Hematopoietic multipotent progenitor cell (in vitro differentiated cells): Measurements from ENCODE around the gene C1QTNF6. TPM values are rescaled to one million over a fixed set of nuclear protein-coding genes. Genes with fewer than 3 reads are reported as not detected.

Experiments used
- DNase-seq, 3 donors: peaks; one replicate each; pipeline ENCODE4 v3.0.0-alpha.2; 2011 to 2015; ENCODE audit warnings: low read depth in 2 of 3, low spot score in 2 of 3
- total RNA-seq: library from RNA; depleted of rRNA; stranded (reverse); fragments of >200 nt; gene quantifications from one replicate; pipeline ENCODE4 v1.2.3, GENCODE V29; 2012

C1QTNF6 gene
- total RNA-seq, 1 donor: 1.6 TPM

DNA sequence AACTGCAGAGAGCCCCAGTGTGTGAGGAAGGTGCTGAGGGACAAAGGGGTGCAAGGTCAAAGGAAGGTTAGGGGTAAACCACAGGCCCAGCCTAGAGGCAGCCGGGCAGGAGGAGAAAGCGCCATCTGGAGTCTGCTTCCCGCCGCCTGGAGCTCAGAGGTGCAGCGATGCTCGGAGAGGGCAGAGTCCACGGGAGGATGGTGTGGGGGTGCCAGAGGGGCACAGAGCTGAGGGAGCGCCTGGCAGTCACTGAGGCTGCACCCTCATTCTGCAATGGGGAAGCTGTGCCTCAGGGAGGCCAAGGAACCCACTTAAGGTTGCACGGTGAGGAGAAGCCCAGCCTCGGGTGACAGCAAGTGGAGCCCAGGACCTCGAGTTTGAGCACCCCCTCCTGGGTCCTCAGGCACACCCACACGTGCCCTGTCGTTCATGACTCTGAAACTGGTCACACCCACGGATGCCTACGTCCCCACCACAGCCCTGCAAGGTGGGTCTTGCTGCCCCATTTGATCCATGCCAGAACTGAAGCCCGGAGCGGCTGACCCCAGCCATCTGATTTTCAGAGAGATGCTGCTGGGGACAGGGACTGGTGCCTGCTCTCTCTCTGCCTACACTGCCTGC lies 39.9 kb downstream of the C1QTNF6 start:
- no peak for DNase-seq

GRCh38 chr22:37147186-37147990 lies 40.7 kb downstream of the C1QTNF6 start:
- no peak for DNase-seq

- DNase-seq: no peak
Measured at GRCh38 chr22:37146507-37147180, 41.4 kb downstream of the C1QTNF6 start.

GRCh38 chr22:37146051-37146385 lies 42.0 kb downstream of the C1QTNF6 start:
- no peak for DNase-seq

DNA sequence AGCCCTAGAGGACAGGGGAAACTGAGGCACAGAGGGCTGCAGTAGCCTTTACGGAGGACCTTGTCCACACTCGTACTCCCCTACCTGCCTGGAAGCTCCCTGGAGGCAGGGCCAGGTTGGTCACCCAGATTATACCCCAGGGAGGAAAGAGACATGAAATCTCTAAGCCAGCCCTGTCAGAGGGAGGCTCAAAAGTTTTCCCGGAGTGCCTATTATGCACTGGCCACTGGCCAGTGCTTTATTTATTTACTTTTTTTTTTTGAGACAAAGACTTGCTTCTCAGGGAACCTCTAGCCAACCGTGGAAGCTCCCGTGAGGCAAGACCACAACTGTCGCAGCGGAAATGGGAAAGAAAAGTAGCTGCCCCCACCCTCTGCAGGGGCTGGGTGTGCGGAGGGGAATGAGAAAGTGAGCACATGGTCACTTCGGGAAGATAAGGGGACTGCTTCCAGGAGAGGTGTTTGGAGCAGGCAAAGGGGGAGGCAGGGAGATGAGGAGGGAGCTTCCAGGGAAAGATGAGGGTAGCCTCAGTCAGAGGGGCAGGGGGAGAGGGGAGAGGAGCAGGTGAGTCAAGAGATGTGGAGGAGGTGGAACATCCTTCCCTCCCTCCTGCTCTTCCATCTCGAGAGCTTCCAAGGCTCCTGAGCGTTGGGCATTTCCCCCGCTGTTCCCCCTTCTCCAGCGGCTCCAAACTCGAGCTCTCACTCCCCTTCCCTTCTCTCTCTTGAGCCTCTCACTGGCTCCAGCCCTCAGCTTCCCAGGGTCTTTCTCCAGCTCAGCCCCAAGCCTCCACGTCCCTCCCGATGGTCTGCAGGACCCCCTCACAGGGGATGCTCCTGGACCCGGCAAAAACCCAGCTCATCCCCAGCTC lies 42.6 kb downstream of the C1QTNF6 start:
- no peak for DNase-seq

DNA sequence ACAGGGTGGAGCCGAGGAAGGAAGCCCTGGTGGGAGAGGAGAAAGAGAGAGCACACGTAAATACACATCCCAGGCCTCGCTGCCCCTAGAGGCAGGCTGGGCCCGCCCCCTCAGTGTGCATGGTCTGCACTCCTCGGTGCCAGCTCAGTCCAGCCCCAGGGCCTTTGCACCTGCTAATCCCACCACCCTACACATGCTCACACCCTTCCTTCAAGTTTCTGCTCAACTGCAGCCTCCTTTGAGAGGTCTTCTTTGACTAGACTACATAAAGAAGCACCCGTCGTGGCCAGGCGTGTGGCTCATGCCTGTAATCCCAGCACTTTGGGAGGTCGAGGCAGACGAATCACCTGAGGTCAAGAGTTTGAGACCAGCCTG lies 43.9 kb downstream of the C1QTNF6 start:
- no peak for DNase-seq

DNA sequence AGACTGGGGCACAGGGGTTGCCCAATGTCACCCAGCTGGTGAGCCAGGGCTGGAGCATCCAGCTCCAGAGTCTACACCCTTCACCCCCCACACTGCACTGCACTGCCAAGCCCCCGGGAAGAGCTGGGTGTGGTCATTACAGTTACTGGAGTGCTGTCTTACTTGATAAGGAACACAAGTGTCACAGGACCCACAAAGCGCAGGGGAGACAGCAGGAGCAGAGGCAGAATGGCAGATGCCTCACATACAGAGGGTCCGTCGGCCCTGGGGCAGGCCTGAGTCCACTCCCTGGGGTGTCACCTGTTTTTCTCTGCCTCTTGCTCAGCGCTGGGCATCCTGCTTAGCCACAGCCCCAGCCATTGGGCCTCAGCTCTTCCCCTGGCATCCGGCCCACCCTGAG lies 46.1 kb downstream of the C1QTNF6 start:
- no peak for DNase-seq

DNA sequence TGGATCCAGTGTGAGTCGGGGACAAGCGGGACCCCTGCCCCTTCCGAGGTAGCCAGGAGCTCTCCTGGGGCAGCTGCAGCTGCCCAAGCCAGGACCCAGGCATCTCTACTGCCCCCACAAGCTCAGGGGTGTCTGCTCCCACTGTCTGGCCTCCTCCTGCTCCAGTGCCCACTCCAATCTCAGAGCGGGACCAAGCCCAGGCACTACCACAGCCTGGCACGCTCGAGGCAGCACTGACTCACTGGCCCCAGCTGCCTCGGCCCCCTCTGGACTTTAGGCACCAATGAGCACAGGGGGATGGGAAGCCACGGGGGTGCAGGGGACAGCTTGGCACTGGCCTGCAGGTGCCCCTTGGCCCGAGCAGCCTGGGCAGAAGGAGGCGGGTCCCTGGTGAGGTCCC lies 46.6 kb downstream of the C1QTNF6 start:
- no peak for DNase-seq

GRCh38 chr22:37140686-37141323 lies 47.2 kb downstream of the C1QTNF6 start:
- DNase-seq: no peak

GRCh38 chr22:37139762-37140161 lies 48.3 kb downstream of the C1QTNF6 start:
- no peak for DNase-seq

- no peak for DNase-seq
Measured at GRCh38 chr22:37138849-37139561, 49.0 kb downstream of the C1QTNF6 start.

GRCh38 chr22:37137903-37138665 lies 50.0 kb downstream of the C1QTNF6 start:
- no peak for DNase-seq

DNA sequence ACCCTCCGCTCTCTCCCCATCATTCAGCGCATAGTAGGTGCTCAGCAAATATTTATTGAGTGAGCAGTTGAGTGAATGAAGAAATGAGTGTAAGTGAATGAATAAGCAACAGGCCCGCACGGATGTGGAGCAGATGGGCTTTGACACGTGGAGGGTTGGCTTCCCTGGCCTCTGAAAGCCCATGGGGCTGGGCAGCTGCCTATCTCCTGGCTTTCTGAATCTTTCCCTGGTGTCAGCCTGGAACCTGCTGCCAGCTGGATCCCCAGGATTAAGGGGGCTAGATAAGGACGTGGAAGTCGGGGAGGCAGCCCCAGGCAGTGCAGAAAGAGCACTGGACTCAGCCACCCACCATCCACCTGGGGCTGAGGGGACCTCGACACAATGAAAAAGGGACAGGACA lies 50.9 kb downstream of the C1QTNF6 start:
- DNase-seq: no peak

GRCh38 chr22:37135023-37135422 lies 53.0 kb downstream of the C1QTNF6 start:
- DNase-seq: no peak

DNA sequence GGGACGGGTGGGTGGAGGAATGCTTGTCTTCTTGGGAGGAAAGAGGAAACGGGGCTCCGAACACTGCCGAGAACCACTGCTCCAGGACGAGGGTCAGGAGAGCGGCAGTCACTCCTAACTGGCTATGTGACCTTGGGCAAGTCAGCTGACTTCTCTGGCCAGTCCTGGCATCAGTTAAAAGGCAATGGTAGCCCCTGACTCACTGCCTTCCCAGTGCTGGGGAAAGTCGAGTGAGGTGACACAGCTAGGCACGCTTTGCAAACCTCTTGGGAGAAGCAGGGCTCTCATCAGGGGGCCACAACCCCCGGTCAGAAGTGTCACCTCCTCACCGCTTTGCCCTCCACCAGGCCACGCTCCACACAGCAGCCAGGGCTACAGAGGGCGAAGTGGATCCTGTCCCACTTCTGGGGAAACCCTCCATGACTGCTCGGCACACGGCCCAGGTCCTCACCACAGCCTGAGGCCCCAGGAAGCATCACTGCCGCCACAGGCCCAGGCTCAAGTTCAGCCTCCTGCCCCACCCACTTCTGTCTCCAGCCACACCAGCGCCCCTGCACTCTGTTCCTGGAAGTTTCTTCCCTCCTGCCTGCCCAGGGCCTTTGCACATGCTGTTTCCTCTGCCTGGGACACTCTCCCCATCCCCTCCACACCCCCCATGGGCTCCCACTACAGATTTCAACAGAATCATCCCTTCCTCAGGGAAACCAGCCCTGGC lies 54.6 kb downstream of the C1QTNF6 start:
- peak in 1 of 3 donors; percentile 15 for DNase-seq

DNA sequence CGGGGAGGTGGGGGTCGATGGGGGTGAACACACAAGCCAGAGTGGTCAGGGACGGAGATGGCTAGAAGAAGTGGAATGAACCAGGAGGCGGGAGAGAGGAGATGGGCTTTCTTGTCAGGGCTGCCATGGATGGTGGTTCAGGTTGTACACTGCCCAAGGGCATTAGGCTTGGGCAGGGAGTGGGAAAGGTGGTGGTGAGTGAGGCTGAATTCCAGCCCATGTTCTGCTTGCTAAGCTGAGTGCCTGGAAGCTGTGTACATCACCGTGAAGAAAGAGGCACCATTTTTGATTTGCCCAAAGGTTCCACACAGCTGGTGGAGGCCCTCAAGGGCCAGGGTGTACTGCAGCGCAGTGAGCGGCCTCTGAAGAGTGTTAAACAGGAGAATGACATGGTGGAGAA lies 55.3 kb downstream of the C1QTNF6 start:
- DNase-seq: no peak
